GM21576 (cell line): Measurements from ENCODE around the gene SPECC1L.

Experiments
- ATAC-seq: cut with Tn5 transposase; IDR thresholded peaks from one replicate; pipeline ENCODE4 v1.9.1; 2021; ENCODE audit warnings: mild to moderate bottlenecking, moderate library complexity; ENCODE audit not compliant: unreplicated experiment

SPECC1L gene

GRCh38 chr22:24411256-24412004, 140.8 kb downstream of the SPECC1L start:
- ATAC-seq, result no peak

- ATAC-seq, result no peak
These were observed 141.6 kb downstream of the SPECC1L start for GRCh38 chr22:24412274-24412673.

- no peak for ATAC-seq
These were observed 142.6 kb downstream of the SPECC1L start for GRCh38 chr22:24413271-24413670.

GRCh38 chr22:24413736-24414385, 143.2 kb downstream of the SPECC1L start:
- no peak for ATAC-seq

- no peak for ATAC-seq
These were observed 143.9 kb downstream of the SPECC1L start for GRCh38 chr22:24414523-24414922.

- no peak for ATAC-seq
These were observed 144.6 kb downstream of the SPECC1L start for GRCh38 chr22:24414984-24415945.

GRCh38 chr22:24416095-24416494, 145.5 kb downstream of the SPECC1L start:
- no peak for ATAC-seq

- no peak for ATAC-seq
These were observed 146.0 kb downstream of the SPECC1L start for GRCh38 chr22:24416611-24417010.

GRCh38 chr22:24417200-24417599, 146.6 kb downstream of the SPECC1L start:
- no peak for ATAC-seq

GRCh38 chr22:24417901-24418641, 147.4 kb downstream of the SPECC1L start:
- no peak for ATAC-seq

- ATAC-seq, result no peak
These were observed 148.3 kb downstream of the SPECC1L start for GRCh38 chr22:24418786-24419474.

GRCh38 chr22:24419475-24419850, 148.8 kb downstream of the SPECC1L start:
- no peak for ATAC-seq

- ATAC-seq, result no peak
These were observed 149.7 kb downstream of the SPECC1L start for GRCh38 chr22:24420072-24420976.

GRCh38 chr22:24420977-24421343, 150.3 kb downstream of the SPECC1L start:
- no peak for ATAC-seq

- ATAC-seq, result no peak
These were observed 150.8 kb downstream of the SPECC1L start for GRCh38 chr22:24421428-24421931.

- no peak for ATAC-seq
These were observed 151.6 kb downstream of the SPECC1L start for GRCh38 chr22:24422102-24422665.

- no peak for ATAC-seq
These were observed 152.9 kb downstream of the SPECC1L start for GRCh38 chr22:24423519-24424000.
